Measurements from ENCODE around the gene C15orf61. TPM values are rescaled to one million over a fixed set of nuclear protein-coding genes. Genes with fewer than 3 reads are reported as not detected.

The C15orf61 gene
- total RNA-seq, 1 donor from 2014 or later, result 13.8 TPM

DNA sequence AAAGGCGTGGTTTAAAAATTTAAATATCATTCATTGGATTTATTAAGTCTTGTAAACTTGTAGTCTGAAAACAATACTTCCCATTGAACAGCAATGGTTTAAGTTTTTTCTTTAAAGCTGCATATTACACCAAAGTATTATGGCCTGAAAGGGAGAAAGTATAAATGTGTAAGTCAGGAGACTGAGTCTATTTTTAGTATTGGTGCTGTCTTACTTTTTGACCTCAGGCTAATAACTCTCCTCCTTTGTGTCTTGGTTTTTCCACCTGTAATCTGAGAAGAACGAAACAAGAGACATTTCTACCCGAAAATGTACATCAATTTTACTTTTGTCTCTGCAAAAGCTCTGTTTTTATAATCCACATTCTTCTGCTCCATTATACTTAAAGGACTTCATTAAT lies 7.6 kb downstream of the C15orf61 start:
- Histone ChIP-seq H3K4me1 (peaks cover 24% of the 10 kb centered on the region), H3K27ac (replicated peaks) (no peak overlapping the region), H3K36me3 (no peaks in the 10 kb centered on the region), H3K9me3 (replicated peaks) (no peaks in the 10 kb centered on the region), H3K4me3 (no peak overlapping the region), H3K27me3 (ENCODE audit: low read depth) (no peaks in the 10 kb centered on the region)
- no peak for DNase-seq
- intact Hi-C loops (cut with micrococcal nuclease), result no loop called here
- no peak for TF ChIP-seq CTCF (IDR thresholded peaks at IDR 0.05; ENCODE audit: borderline replicate concordance)

- H3K27me3 ChIP-seq (ENCODE audit: low read depth), result no peaks in the 10 kb centered on the region
- H3K27ac ChIP-seq (replicated peaks), result no peak overlapping the region
- no peak overlapping the region for H3K4me3 ChIP-seq
- no peak for TF ChIP-seq CTCF (IDR thresholded peaks at IDR 0.05; ENCODE audit: borderline replicate concordance)
- no peaks in the 10 kb centered on the region for H3K36me3 ChIP-seq
- no peaks in the 10 kb centered on the region for H3K9me3 ChIP-seq (replicated peaks)
- DNase-seq, result no peak
- intact Hi-C loops (cut with micrococcal nuclease), result no loop called here
- H3K4me1 ChIP-seq, result peaks cover 9% of the 10 kb centered on the region
Observed at GRCh38 chr15:67531379-67531914, 10.5 kb downstream of the C15orf61 start.

- no peak for DNase-seq
- no peak overlapping the region for H3K27ac ChIP-seq (replicated peaks)
- H3K4me3 ChIP-seq, result no peak overlapping the region
- no peaks in the 10 kb centered on the region for H3K4me1 ChIP-seq
- intact Hi-C loops (cut with micrococcal nuclease), result no loop called here
- H3K27me3 ChIP-seq (ENCODE audit: low read depth), result no peaks in the 10 kb centered on the region
- H3K9me3 ChIP-seq (replicated peaks), result no peaks in the 10 kb centered on the region
- TF ChIP-seq CTCF (IDR thresholded peaks at IDR 0.05; ENCODE audit: borderline replicate concordance), result no peak
- H3K36me3 ChIP-seq, result no peaks in the 10 kb centered on the region
Observed at GRCh38 chr15:67533873-67534272, 12.9 kb downstream of the C15orf61 start.

- H3K36me3 ChIP-seq, result no peaks in the 10 kb centered on the region
- DNase-seq, result no peak
- no peaks in the 10 kb centered on the region for H3K9me3 ChIP-seq (replicated peaks)
- no peaks in the 10 kb centered on the region for H3K27me3 ChIP-seq (ENCODE audit: low read depth)
- TF ChIP-seq CTCF (IDR thresholded peaks at IDR 0.05; ENCODE audit: borderline replicate concordance), result no peak
- no peak overlapping the region for H3K27ac ChIP-seq (replicated peaks)
- no peaks in the 10 kb centered on the region for H3K4me1 ChIP-seq
- intact Hi-C loops (cut with micrococcal nuclease), result no loop called here
- no peak overlapping the region for H3K4me3 ChIP-seq
Observed at GRCh38 chr15:67534360-67534759, 13.4 kb downstream of the C15orf61 start.

DNA sequence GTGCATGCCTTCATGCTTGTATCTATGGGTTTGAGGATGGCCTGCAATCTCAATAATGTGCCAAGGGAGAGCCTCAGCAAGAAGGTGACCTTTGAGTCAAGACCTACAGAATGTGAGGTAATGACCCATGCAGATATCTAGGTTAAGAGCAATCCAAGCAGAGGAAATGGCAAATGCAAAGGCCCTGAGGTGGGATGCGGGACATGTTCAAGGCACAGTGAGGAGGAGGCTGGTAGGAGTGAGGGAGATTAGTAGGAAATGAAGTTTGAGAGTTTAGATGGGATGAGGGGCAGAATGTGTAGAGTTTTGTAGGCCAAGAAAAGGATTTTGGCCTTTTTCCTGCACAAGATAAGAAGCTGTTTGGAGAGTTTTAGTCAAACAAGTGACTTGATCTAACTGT lies 16.8 kb downstream of the C15orf61 start:
- TF ChIP-seq CTCF (IDR thresholded peaks at IDR 0.05; ENCODE audit: borderline replicate concordance), result no peak
- H3K27ac ChIP-seq (replicated peaks), result no peak overlapping the region
- no peaks in the 10 kb centered on the region for H3K36me3 ChIP-seq
- H3K9me3 ChIP-seq (replicated peaks), result no peaks in the 10 kb centered on the region
- DNase-seq, result no peak
- peaks cover 15% of the 10 kb centered on the region for H3K4me1 ChIP-seq
- H3K4me3 ChIP-seq, result no peak overlapping the region
- no peaks in the 10 kb centered on the region for H3K27me3 ChIP-seq (ENCODE audit: low read depth)
- intact Hi-C loops (cut with micrococcal nuclease), result no loop called here
